DND-41 (cell line): Measurements from ENCODE around the gene BFSP2.

Experiments used
- ATAC-seq: fragments of 200-7000 bp; cut with Tn5 transposase; 3 replicates; pipeline ENCODE4 v1.9.1; 2021; ENCODE audit warnings: low read depth; ENCODE audit not compliant: insufficient read depth
- DNase-seq: peaks from one replicate; pipeline ENCODE4 v3.0.0-alpha.2; 2020
- H2AFZ ChIP-seq: 2 replicates; pipeline ENCODE4 v1.6.0; 2012; ENCODE audit warnings: low read depth, low read length
- H3K27ac ChIP-seq: 2 replicates; pipeline ENCODE4 v1.5.1; 2012; ENCODE audit warnings: low read length, inconsistent platforms
- H3K27me3 ChIP-seq: fragments of 200-600 bp; sonication (generic); 2 replicates; pipeline ENCODE4 v1.6.0; 2012; ENCODE audit warnings: low read length, mild to moderate bottlenecking, inconsistent platforms; ENCODE audit not compliant: insufficient read depth, poor library complexity
- H3K36me3 ChIP-seq: 2 replicates; pipeline ENCODE4 v1.5.1; 2012; ENCODE audit warnings: low read length, inconsistent platforms; ENCODE audit not compliant: insufficient read depth
- H3K4me1 ChIP-seq: 2 replicates; pipeline ENCODE4 v1.5.1; 2012; ENCODE audit warnings: mild to moderate bottlenecking, low read length; ENCODE audit not compliant: insufficient read depth
- H3K4me2 ChIP-seq: 2 replicates; pipeline ENCODE4 v1.6.0; 2012; ENCODE audit warnings: mild to moderate bottlenecking, moderate library complexity, low read length, inconsistent platforms; ENCODE audit not compliant: insufficient read depth
- H3K4me3 ChIP-seq, 2 experiments: fragments of 200-600 bp in 1 of 2; shearing (Covaris generic) in 1 of 2; 2 replicates each; pipeline ENCODE4 v1.5.1; 2012 to 2016; ENCODE audit warnings: inconsistent platforms in 2 of 2, low read length in 2 of 2, mild to moderate bottlenecking in 2 of 2, low read depth in 1 of 2, moderate library complexity in 1 of 2
- H3K79me2 ChIP-seq: 2 replicates; pipeline ENCODE4 v1.6.0; 2012; ENCODE audit warnings: low read length, inconsistent platforms; ENCODE audit not compliant: insufficient read depth
- H3K9ac ChIP-seq: 2 replicates; pipeline ENCODE4 v1.6.0; 2012; ENCODE audit warnings: low read depth, mild to moderate bottlenecking, inconsistent platforms, low read length, moderate library complexity
- H3K9me3 ChIP-seq: 2 replicates; pipeline ENCODE4 v1.5.1; 2012; ENCODE audit warnings: low read length, moderate library complexity, mild to moderate bottlenecking, inconsistent platforms; ENCODE audit not compliant: insufficient read depth, severe bottlenecking
- H4K20me1 ChIP-seq: 2 replicates; pipeline ENCODE4 v1.6.0; 2012; ENCODE audit warnings: low read length; ENCODE audit not compliant: insufficient read depth
- EZH2 ChIP-seq: IDR thresholded peaks from 3 replicates; pipeline ENCODE4 v1.6.1; 2012; ENCODE audit warnings: borderline replicate concordance, low read depth, mild to moderate bottlenecking, moderate library complexity, low read length, inconsistent platforms; ENCODE audit not compliant: severe bottlenecking
- TF ChIP-seq, protein P1 (sequence below): IDR thresholded peaks from 2 replicates; pipeline ENCODE4 v1.5.1; 2012; ENCODE audit warnings: borderline replicate concordance, low read length, moderate library complexity, mild to moderate bottlenecking; ENCODE audit not compliant: poor library complexity, severe bottlenecking; ENCODE audit errors: extremely low read depth

Gene BFSP2

GRCh38 chr3:133419151-133419909 lies 19.5 kb downstream of the BFSP2 start:
- ATAC-seq, result no peak
- no peak for TF ChIP-seq EZH2
- TF ChIP-seq, protein P1, sequence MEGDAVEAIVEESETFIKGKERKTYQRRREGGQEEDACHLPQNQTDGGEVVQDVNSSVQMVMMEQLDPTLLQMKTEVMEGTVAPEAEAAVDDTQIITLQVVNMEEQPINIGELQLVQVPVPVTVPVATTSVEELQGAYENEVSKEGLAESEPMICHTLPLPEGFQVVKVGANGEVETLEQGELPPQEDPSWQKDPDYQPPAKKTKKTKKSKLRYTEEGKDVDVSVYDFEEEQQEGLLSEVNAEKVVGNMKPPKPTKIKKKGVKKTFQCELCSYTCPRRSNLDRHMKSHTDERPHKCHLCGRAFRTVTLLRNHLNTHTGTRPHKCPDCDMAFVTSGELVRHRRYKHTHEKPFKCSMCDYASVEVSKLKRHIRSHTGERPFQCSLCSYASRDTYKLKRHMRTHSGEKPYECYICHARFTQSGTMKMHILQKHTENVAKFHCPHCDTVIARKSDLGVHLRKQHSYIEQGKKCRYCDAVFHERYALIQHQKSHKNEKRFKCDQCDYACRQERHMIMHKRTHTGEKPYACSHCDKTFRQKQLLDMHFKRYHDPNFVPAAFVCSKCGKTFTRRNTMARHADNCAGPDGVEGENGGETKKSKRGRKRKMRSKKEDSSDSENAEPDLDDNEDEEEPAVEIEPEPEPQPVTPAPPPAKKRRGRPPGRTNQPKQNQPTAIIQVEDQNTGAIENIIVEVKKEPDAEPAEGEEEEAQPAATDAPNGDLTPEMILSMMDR, result no peak
- Histone ChIP-seq H3K27me3 (no peaks in the 10 kb centered on the region), H3K4me1 (no peaks in the 10 kb centered on the region), H4K20me1 (no peaks in the 10 kb centered on the region), H2AFZ (no peak overlapping the region), H3K27ac (no peak overlapping the region), H3K9me3 (no peaks in the 10 kb centered on the region), H3K79me2 (no peaks in the 10 kb centered on the region), H3K4me2 (no peak overlapping the region), H3K36me3 (no peaks in the 10 kb centered on the region), H3K9ac (no peak overlapping the region), H3K4me3 (no peak overlapping the region)
- DNase-seq, result no peak

DNA sequence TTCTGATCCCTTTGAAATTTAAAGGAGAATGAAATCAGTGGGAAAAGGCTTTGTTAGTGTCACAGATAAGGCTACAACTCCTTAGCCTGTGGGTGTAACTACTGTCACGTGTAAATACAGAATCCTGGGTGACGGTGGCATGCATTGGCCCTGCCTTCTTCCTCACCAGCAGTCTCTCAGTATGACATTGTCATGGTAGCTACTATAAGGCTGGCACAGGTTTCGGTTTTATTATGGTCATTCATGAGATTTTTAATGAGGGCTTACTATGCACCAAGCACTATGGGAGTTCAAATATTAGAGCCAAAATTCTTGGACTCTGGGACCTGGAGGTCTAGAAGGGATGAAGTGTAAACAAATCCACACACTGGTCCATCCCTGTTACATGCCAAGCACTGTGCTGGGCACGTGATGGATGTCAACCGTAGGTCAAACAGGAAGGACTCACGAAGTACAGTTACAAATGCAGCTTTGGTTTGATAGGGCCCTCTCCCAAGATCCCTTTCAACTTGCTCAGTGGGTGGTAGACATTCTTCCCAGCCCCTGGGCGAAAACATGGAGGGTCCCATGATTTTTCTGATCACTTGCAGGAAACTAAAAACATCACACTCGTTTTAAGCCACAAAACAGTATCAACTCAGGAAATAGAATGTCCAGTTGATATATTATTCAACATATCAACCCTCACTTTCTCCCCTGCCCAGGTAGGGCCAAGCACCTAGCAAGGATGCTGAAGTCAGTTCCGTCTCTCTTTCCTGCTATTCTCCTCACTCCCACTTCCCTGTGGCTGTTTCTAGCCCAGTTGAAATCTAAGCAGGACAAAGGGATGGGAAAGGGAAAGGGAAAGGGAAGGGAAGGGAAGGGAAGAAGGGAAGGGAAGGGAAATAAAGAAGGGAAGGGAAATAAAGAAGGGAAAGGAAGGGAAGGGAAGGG lies 25.3 kb downstream of the BFSP2 start:
- Histone ChIP-seq H3K4me3 (no peak overlapping the region), H3K36me3 (no peaks in the 10 kb centered on the region), H3K9me3 (no peaks in the 10 kb centered on the region), H3K27me3 (peaks cover 4% of the 10 kb centered on the region), H4K20me1 (no peaks in the 10 kb centered on the region), H2AFZ (no peak overlapping the region), H3K27ac (no peak overlapping the region), H3K4me2 (no peak overlapping the region), H3K9ac (no peak overlapping the region), H3K4me1 (no peaks in the 10 kb centered on the region), H3K79me2 (no peaks in the 10 kb centered on the region)
- ATAC-seq (no peak), DNase-seq (no peak)
- TF ChIP-seq, protein P1, result no peak

DNA sequence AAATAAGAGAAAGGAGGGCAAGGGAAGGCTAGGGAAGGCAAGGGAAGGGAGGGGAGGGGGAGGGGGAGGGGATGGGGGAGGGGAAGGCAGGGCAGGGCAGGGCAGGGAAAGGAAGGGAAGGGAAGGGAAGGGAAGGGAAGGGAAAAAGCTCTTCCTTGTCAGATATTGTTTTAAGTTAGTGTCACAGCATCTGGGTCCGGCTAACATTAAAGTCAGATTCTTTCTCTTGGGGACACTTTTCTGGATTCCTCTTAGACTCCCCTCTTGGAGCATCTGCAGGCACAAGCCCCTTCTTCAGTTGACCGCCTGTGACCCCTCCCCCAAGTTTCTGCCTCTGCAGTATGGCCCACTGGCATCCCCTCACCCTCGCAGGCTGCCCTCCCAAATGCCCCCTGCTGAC lies 26.0 kb downstream of the BFSP2 start:
- TF ChIP-seq, protein P1, result no peak
- TF ChIP-seq EZH2, result no peak
- no peak for DNase-seq
- ATAC-seq, result no peak
- H3K9ac ChIP-seq, result no peak overlapping the region
- no peaks in the 10 kb centered on the region for H3K9me3 ChIP-seq
- peaks cover 4% of the 10 kb centered on the region for H3K27me3 ChIP-seq
- H3K36me3 ChIP-seq, result no peaks in the 10 kb centered on the region
- no peak overlapping the region for H3K4me3 ChIP-seq
- no peak overlapping the region for H3K27ac ChIP-seq
- H4K20me1 ChIP-seq, result no peaks in the 10 kb centered on the region
- H3K4me2 ChIP-seq, result no peak overlapping the region
- H3K79me2 ChIP-seq, result no peaks in the 10 kb centered on the region
- H2AFZ ChIP-seq, result no peak overlapping the region
- H3K4me1 ChIP-seq, result no peaks in the 10 kb centered on the region
